H1 (cell line): ENCODE measurements around the gene TEK. TPM values are rescaled to one million over a fixed set of nuclear protein-coding genes. Genes with fewer than 3 reads are reported as not detected.

Experiments used
- CTCF ChIA-PET: fragments of 300-600 bp; sonication (Branson Sonifier 250); formaldehyde crosslinking; loops from one replicate; lab custom pipeline; 2021; ENCODE audit not compliant: partially characterized antibody; lab: Charles Lee
- POLR2A ChIA-PET: fragments of 300-600 bp; sonication (Branson Sonifier 250); formaldehyde crosslinking; loops from one replicate; lab custom pipeline; 2021; ENCODE audit warnings: inconsistent platforms; ENCODE audit not compliant: partially characterized antibody; lab: Charles Lee
- DNase-seq, 2 experiments: peaks; one replicate each; pipeline versions ENCODE4 v3.0.0 to v3.0.0-alpha.2; 2010 to 2022; ENCODE audit warnings: low spot score in 2 of 2, low read depth in 1 of 2, mixed read lengths in 1 of 2
- FAIRE-seq: peaks from 2 replicates; lab custom pipeline; 2011; peaks lifted over from hg19 to GRCh38; lab: Jason Lieb, UNC
- H2AFZ ChIP-seq: 2 replicates; pipeline ENCODE4 v1.8.1; 2012; ENCODE audit warnings: low read length, inconsistent platforms
- H2AK5ac ChIP-seq: 2 replicates; pipeline ENCODE4 v1.6.1; 2013; ENCODE audit warnings: low read depth, low read length
- H2BK120ac ChIP-seq: replicated peaks from 2 replicates; pipeline ENCODE3; 2013; ENCODE audit warnings: low read depth, low read length, inconsistent platforms
- H2BK12ac ChIP-seq: 2 replicates; pipeline ENCODE4 v1.6.1; 2013; ENCODE audit warnings: low read depth, low read length
- H2BK15ac ChIP-seq: 2 replicates; pipeline ENCODE4 v1.6.1; 2013; ENCODE audit warnings: low read length
- H2BK20ac ChIP-seq: 2 replicates; pipeline ENCODE4 v1.6.1; 2013; ENCODE audit warnings: low read length
- H2BK5ac ChIP-seq: 2 replicates; pipeline ENCODE4 v1.6.1; 2013; ENCODE audit warnings: low read depth, low read length
- H3K14ac ChIP-seq: 2 replicates; pipeline ENCODE4 v1.6.1; 2013; ENCODE audit warnings: inconsistent platforms; ENCODE audit not compliant: insufficient read length
- H3K18ac ChIP-seq: 2 replicates; pipeline ENCODE4 v1.6.1; 2013; ENCODE audit warnings: low read length; ENCODE audit errors: extremely low read depth
- H3K23ac ChIP-seq: 2 replicates; pipeline ENCODE4 v1.6.1; 2013; ENCODE audit warnings: inconsistent platforms; ENCODE audit not compliant: insufficient read length
- H3K23me2 ChIP-seq: 2 replicates; pipeline ENCODE4 v1.6.1; 2013; ENCODE audit warnings: low read depth, low read length
- H3K27ac ChIP-seq: 2 replicates; pipeline ENCODE4 v1.6.1; 2011; ENCODE audit warnings: low read depth, low read length, inconsistent platforms
- H3K27me3 ChIP-seq, 4 experiments: replicated peaks in 1 of 4; 1 replicate in 1 of 4; 2 replicates in 3 of 4; pipeline versions ENCODE4 v1.6.1 to v1.8.1; 2011 to 2013; ENCODE audit warnings: low read length in 3 of 4, mild to moderate bottlenecking in 3 of 4, inconsistent platforms in 2 of 4, mixed read lengths in 2 of 4, moderate library complexity in 1 of 4; ENCODE audit not compliant: control insufficient read depth in 3 of 4, insufficient read depth in 3 of 4; ENCODE audit errors: extremely low read depth in 1 of 4
- H3K36me3 ChIP-seq, 4 experiments: 2 replicates each; pipeline versions ENCODE4 v1.6.1 to v1.8.1; 2011 to 2013; ENCODE audit warnings: mild to moderate bottlenecking in 4 of 4, low read length in 3 of 4, moderate library complexity in 2 of 4, control low read depth in 1 of 4, inconsistent platforms in 1 of 4; ENCODE audit not compliant: insufficient read depth in 4 of 4, control insufficient read depth in 2 of 4
- H3K4ac ChIP-seq: replicated peaks from 2 replicates; pipeline ENCODE3; 2013; ENCODE audit warnings: low read length, low read depth, mixed read lengths, inconsistent platforms; ENCODE audit not compliant: insufficient read length
- H3K4me1 ChIP-seq, 4 experiments: replicated peaks in 1 of 4; 1 replicate in 1 of 4; 2 replicates in 3 of 4; pipeline versions ENCODE4 v1.6.1 to v1.8.1; 2011 to 2013; ENCODE audit warnings: low read length in 3 of 4, inconsistent platforms in 2 of 4, mixed read lengths in 1 of 4; ENCODE audit not compliant: insufficient read depth in 4 of 4, control insufficient read depth in 3 of 4
- H3K4me2 ChIP-seq, 2 experiments: 2 replicates each; pipeline versions ENCODE4 v1.6.1 to v1.8.1; 2011 to 2013; ENCODE audit warnings: low read depth in 2 of 2, low read length in 2 of 2, control low read depth in 1 of 2, inconsistent platforms in 1 of 2, mild to moderate bottlenecking in 1 of 2; ENCODE audit not compliant: insufficient read depth in 1 of 2
- H3K4me3 ChIP-seq, 4 experiments: fragments of 200-600, 300-600 bp in 1 of 4; sonication (generic), shearing (Covaris generic), sonication (Bioruptor Twin) in 1 of 4; 2 replicates each; pipeline versions ENCODE4 v1.5.1 to v1.8.1; 2011 to 2016; ENCODE audit warnings: low read length in 4 of 4, low read depth in 3 of 4, control low read depth in 2 of 4, inconsistent platforms in 2 of 4, mild to moderate bottlenecking in 2 of 4, mixed read lengths in 1 of 4, moderate library complexity in 1 of 4; ENCODE audit not compliant: insufficient read depth in 2 of 4; ENCODE audit errors: extremely low read depth in 1 of 4
- H3K56ac ChIP-seq: replicated peaks from 2 replicates; pipeline ENCODE3; 2013; ENCODE audit warnings: low read depth, mild to moderate bottlenecking, mixed read lengths, low read length, inconsistent platforms; ENCODE audit not compliant: insufficient read length
- H3K79me1 ChIP-seq: 2 replicates; pipeline ENCODE4 v1.6.1; 2013; ENCODE audit warnings: low read depth, low read length, control low read depth
- H3K79me2 ChIP-seq, 2 experiments: 2 replicates each; pipeline versions ENCODE4 v1.6.1 to v1.8.1; 2012 to 2013; ENCODE audit warnings: low read length in 2 of 2, mild to moderate bottlenecking in 2 of 2, inconsistent platforms in 1 of 2; ENCODE audit not compliant: insufficient read depth in 2 of 2, control insufficient read depth in 1 of 2
- H3K9ac ChIP-seq, 4 experiments: replicated peaks in 1 of 4; 1 replicate in 1 of 4; 2 replicates in 3 of 4; pipeline versions ENCODE4 v1.6.1 to v1.8.1; 2011 to 2013; ENCODE audit warnings: low read depth in 3 of 4, low read length in 3 of 4, control low read depth in 2 of 4, mild to moderate bottlenecking in 2 of 4, moderate library complexity in 2 of 4, inconsistent platforms in 1 of 4; ENCODE audit errors: extremely low read depth in 1 of 4
- H3K9me3 ChIP-seq, 2 experiments: 2 replicates each; pipeline versions ENCODE4 v1.6.1 to v1.8.1; 2012 to 2013; ENCODE audit warnings: mild to moderate bottlenecking in 2 of 2, moderate library complexity in 2 of 2, control low read depth in 1 of 2, inconsistent platforms in 1 of 2, low read depth in 1 of 2, low read length in 1 of 2, mixed read lengths in 1 of 2; ENCODE audit not compliant: insufficient read depth in 2 of 2
- H4K20me1 ChIP-seq, 2 experiments: replicated peaks in 1 of 2; 2 replicates each; pipeline versions ENCODE3 to v1.8.1; 2011 to 2013; ENCODE audit warnings: inconsistent platforms in 2 of 2, low read length in 2 of 2, mild to moderate bottlenecking in 1 of 2; ENCODE audit not compliant: insufficient read depth in 2 of 2, control insufficient read depth in 1 of 2
- H4K5ac ChIP-seq: 2 replicates; pipeline ENCODE4 v1.6.1; 2013; ENCODE audit warnings: low read length, low read depth, mixed read lengths, inconsistent platforms; ENCODE audit not compliant: insufficient read length
- H4K8ac ChIP-seq: 2 replicates; pipeline ENCODE4 v1.8.0; 2013; ENCODE audit warnings: mild to moderate bottlenecking, moderate library complexity, low read length, inconsistent platforms; ENCODE audit not compliant: insufficient read depth; ENCODE audit errors: extremely low read depth
- H4K91ac ChIP-seq: replicated peaks from 2 replicates; pipeline ENCODE3; 2013; ENCODE audit warnings: low read length, mixed read lengths, inconsistent platforms; ENCODE audit not compliant: insufficient read length
- BRCA1 ChIP-seq: IDR thresholded peaks from 2 replicates; pipeline ENCODE4 v1.6.1; 2012; ENCODE audit warnings: low read depth, low read length, improper control_type of control experiment
- CBX5 ChIP-seq: fragments of 300-800, 300-1000 bp; sonication (generic); IDR thresholded peaks from 2 replicates; pipeline ENCODE4 v1.7.1; 2016; ENCODE audit warnings: antibody characterized with exemption, low read length, low read depth
- CREB1 ChIP-seq: IDR thresholded peaks from 2 replicates; pipeline ENCODE4 v1.6.1; 2012; ENCODE audit warnings: inconsistent platforms
- JUND ChIP-seq: IDR thresholded peaks from 2 replicates; pipeline ENCODE4 v1.6.1; 2011; ENCODE audit warnings: mild to moderate bottlenecking, improper control_type of control experiment, low read length
- KDM4A ChIP-seq: IDR thresholded peaks from one replicate; pipeline ENCODE4 v1.7.1; 2012; ENCODE audit warnings: low read depth, mild to moderate bottlenecking, moderate library complexity, low read length, inconsistent platforms; ENCODE audit not compliant: severe bottlenecking
- RFX5 ChIP-seq: IDR thresholded peaks from 2 replicates; pipeline ENCODE4 v1.6.1; 2011; ENCODE audit warnings: low read depth, low read length, improper control_type of control experiment, borderline replicate concordance
- YY1 ChIP-seq: IDR thresholded peaks from 2 replicates; pipeline ENCODE4 v1.6.1; 2011; ENCODE audit warnings: low read depth, mild to moderate bottlenecking, low read length
- ZNF274 ChIP-seq: IDR thresholded peaks from 2 replicates; pipeline ENCODE4 v1.7.0; 2012; ENCODE audit warnings: low read length, borderline replicate concordance; ENCODE audit errors: extremely low read depth
- WGBS, 2 experiments: shearing (Covaris generic) in 1 of 2; methylation state at CpG; one replicate each; pipeline versions ENCODE4 v1.1.6 to v1.1.7; 2013 to 2015; ENCODE audit warnings: low lambda C conversion rate in 2 of 2, mixed read lengths in 2 of 2, inconsistent platforms in 1 of 2, low coverage in 1 of 2, missing lambda C conversion rate in 1 of 2; ENCODE audit not compliant: insufficient replicate concordance in 2 of 2, insufficient coverage in 1 of 2, insufficient read length in 1 of 2; ENCODE audit errors: extremely low coverage in 1 of 2, missing lambda C conversion rate in 1 of 2; 5-methylcytosine and 5-hydroxymethylcytosine counted together
- polyA plus RNA-seq, 7 experiments: library from polyadenylated mRNA; depleted of rRNA in 3 of 7; stranded (reverse) in 5 of 7; unstranded in 2 of 7; fragments of >200 nt in 5 of 7; fragments of 200-250 nt in 2 of 7; gene quantifications; 1 replicate in 5 of 7; 2 replicates in 1 of 7; 4 replicates in 1 of 7; pipeline versions ENCODE4 v1.2.1 to v1.2.3, GENCODE V29; 2011 to 2013; ENCODE audit warnings: missing spikeins in 2 of 7, mixed read lengths in 2 of 7
- total RNA-seq: library from RNA; stranded (reverse); fragmentation: NEBNext Ultra II Directional; extraction: Animal tissue kit (Norgen Biotek cat#: 25700); gene quantifications from 2 replicates; pipeline ENCODE4 v1.2.1, GENCODE V29; 2021

The TEK gene
- total and polyA plus RNA-seq, 2 of the 8 experiments (the other 6 are each of a cell fraction or from before 2014, with no cell fraction given) = 11.0 to 35.8 TPM

GRCh38 chr9:27176971-27177370, 67.9 kb downstream of the TEK start:
- CTCF ChIA-PET = no interaction called here
- H4K91ac ChIP-seq = no peak overlapping the region
- H3K4me2 ChIP-seq = no peak overlapping the region
- no peak overlapping the region for H3K4me3 ChIP-seq
- no peak overlapping the region for H3K4ac ChIP-seq
- H3K23ac ChIP-seq = no peak overlapping the region
- no peak overlapping the region for H2AK5ac ChIP-seq
- no peak overlapping the region for H3K27ac ChIP-seq
- H3K36me3 ChIP-seq = peaks cover 0 to 9% (median 0%) of the 10 kb centered on the region in 4 experiments; a peak in 3 of 8 replicates
- H3K23me2 ChIP-seq = no peaks in the 10 kb centered on the region
- H3K14ac ChIP-seq = no peak overlapping the region
- FAIRE-seq (no peak), DNase-seq (no peak)
- TF ChIP-seq CREB1 (no peak), YY1 (no peak), RFX5 (no peak), KDM4A (no peak), JUND (no peak), CBX5 (no peak), ZNF274 (no peak), BRCA1 (no peak)
- no peak overlapping the region for H4K5ac ChIP-seq
- POLR2A ChIA-PET = no interaction called here
- no peak overlapping the region for H3K56ac ChIP-seq
- no peak overlapping the region for H3K18ac ChIP-seq
- H4K8ac ChIP-seq = no peak overlapping the region
- no peaks in the 10 kb centered on the region for H4K20me1 ChIP-seq
- no peaks in the 10 kb centered on the region for H3K27me3 ChIP-seq
- H3K79me2 ChIP-seq = no peaks in the 10 kb centered on the region
- 0 out of 4 replicates have a peak, but pooled peaks cover 0 to 4% of the 10 kb centered on the region in 2 experiments for H3K9me3 ChIP-seq
- H3K79me1 ChIP-seq = no peaks in the 10 kb centered on the region
- no peak overlapping the region for H3K9ac ChIP-seq
- H3K4me1 ChIP-seq = no peaks in the 10 kb centered on the region
- H2BK12ac ChIP-seq = no peak overlapping the region
- no peak overlapping the region for H2BK20ac ChIP-seq
- no peak overlapping the region for H2AFZ ChIP-seq
- H2BK5ac ChIP-seq = no peak overlapping the region
- no peak overlapping the region for H2BK120ac ChIP-seq
- 91% methylated on average over 3 of the region's 3 CpGs; no CpG with 5 or more reads in 1 of the 2 experiments for WGBS, 2 experiments
- no peak overlapping the region for H2BK15ac ChIP-seq
